ENCODE data around the gene CLSTN3.
"Not testable (repeated sequence)": the region's sequence is repeated elsewhere in the genome, so short reads cannot be mapped to it uniquely, and the experiment has no call there.

CLSTN3 gene

DNA sequence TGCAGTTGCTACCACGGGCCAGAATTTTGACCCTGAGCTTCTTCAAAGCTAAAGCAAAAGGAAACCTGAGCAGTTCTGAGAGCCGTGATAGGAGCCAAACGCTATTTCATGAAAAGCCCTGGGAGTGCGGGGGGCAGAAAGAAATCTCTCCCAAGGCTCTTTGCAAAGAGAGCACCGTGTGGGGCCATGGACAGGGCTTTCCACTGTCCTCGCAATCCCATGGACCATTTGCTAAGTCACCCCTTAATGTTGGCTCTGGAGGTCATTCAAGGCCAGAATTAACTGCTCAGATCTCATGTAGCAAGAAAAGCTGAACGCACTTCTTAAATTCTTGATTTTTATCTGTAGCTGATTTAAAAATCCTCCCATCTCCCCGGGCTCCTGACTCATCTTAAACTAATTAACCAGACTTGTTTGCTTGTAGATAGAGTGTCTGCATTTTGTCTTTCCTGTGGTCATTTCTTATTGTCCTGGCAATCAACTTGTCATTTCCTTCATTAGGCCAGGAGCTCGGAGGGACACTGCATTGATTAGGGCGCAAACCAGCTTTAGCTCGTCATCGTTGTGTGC, 24.8 kb downstream of the CLSTN3 start:
- FAIRE-seq = no peak

DNA sequence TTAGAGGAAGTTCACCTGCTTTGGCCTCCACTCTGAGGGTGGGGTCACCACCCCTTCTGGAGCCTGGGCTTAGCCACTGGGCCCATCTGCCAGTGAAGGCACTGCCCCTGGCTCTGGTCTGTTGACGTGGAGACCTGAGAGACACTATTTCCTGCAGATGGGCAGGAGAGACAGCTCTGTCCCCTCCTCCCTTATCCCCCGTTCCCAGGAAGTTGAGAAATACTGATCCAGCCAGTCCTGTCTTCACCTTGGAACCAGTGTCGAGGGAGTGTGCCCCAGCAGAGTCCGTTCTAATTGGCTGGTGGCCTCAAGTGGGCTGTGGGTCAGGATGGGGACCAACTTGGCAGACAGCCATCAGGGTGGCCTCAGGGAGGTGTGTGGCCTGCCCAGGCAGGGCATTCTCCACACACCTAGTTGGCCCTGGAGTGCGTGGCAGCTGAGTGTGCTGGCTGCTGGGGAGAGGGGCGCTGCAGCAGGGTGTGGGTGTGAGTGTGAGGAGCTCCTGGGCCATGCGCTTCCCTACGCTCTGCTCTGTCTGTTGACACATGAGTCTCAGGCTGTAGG, 25.4 kb downstream of the CLSTN3 start:
- FAIRE-seq = no peak

DNA sequence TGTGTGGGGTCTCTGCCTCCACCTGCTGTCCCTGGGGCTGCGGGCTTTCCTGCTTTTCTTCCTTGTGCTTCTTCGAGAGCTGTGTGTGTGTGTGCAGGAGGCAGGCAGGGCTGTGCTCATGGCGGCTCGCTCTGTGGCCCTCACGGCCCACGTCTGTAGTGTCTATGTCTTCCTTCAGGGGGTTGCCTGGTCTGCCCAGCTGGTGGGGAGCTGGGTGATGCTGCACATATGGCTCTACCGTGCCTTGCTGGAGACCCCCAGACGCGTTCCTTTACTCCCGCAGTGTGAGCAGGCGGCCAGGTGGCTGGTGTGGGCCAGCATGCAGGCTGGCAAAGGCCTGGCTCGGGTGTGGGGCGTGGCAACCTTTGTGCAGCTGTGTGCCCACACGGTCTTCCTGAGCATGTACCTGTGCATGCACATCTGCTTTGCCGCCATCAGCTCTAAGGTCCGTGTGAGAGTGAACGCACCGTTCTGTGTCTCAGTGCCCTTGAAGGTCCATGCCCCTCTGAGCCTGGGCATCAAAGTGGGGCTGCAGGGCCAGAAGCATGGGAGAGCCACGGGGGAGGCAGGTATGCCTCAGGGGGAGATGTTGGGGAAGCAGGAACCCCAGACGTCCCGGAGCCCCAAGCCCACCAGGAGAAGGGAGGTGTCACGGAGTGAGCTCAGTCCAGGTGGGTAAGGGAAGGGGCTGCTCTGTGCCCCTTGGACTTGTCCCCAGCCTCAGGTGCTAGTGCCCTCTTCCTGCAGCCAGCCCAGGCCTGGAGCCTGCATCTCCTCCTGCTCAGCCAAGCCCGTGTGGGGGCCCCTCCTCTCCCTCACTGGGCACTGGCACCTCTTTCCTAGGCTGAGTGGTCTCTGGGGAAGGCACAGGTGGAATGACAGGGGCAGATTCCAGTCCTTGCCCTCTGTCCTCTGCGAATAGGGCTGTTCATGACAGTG, 26.4 kb downstream of the CLSTN3 start:
- no peak for FAIRE-seq

DNA sequence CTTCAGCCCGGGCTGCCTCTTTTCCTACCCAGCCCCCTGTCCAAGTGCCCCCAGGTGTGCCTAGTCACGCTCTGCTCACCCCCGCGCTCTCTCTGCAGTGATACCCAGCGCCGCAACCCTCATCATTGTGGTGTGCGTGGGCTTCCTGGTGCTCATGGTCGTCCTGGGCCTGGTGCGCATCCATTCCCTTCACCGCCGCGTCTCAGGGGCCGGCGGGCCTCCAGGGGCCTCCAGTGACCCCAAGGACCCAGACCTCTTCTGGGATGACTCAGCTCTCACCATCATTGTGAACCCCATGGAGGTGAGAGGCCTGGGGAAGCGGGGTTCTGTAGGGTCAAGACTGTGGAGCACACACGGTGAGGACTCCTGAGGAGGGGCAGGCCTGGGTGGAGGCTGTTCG, 27.2 kb downstream of the CLSTN3 start:
- FAIRE-seq = no peak

DNA sequence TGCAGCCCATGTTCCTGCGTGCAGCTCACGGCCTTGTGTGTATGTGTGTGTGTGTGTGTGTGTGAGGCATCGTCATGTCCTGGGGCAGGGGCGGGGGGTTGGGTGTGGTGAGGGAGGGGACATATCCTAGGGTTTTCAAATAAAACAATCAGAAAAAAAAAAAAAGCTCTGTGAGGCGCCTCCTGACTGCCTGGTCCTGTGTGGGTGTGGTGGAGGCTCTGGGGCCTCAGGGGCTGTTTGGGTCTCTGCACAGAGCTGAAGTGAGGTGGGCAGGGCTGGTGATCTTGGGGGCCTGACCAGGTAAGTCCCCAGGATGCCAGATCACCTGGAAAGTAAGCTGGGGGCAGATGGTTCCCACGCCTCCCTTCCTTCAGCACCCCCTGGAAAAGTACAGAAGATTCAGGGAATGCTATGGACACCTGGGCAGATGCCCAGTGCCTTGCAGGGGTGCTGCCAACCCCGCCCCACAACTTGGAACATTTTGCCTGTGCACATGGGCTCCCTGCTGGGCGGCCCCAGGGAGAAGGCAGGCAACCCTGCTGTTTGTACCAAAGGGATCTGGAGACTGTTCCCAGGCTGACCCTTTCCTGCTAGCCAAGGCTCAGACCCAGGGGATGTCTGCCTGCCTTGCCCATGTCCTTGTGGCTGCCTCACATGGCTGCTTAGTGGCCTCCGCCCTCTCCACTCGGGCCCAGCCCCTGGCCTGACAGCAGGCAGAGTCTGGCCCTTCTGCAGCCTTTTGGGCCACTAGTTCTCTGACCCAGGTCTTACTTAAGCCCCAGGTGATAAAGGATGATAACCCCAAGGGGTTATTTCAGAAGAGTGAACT, 28.8 kb downstream of the CLSTN3 start:
- no peak for FAIRE-seq

DNA sequence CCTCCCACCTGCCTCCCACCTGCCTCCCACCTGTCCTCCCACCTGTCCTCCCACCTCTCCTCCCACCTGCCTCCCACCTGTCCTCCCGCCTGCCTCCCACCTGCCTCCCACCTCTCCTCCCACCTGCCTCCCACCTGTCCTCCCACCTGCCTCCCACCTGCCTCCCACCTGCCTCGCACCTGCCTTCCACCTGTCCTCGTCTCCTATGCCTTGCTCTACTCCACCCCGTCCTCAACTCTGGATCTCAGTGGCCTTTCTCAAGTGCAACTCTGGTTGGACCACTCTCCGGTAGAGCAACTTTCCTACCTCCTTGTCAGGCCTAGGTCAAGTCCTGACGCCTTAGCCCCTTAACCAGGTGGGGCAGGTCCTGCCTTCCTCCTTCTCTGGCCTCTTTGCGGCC, 30.0 kb downstream of the CLSTN3 start:
- FAIRE-seq = no peak

DNA sequence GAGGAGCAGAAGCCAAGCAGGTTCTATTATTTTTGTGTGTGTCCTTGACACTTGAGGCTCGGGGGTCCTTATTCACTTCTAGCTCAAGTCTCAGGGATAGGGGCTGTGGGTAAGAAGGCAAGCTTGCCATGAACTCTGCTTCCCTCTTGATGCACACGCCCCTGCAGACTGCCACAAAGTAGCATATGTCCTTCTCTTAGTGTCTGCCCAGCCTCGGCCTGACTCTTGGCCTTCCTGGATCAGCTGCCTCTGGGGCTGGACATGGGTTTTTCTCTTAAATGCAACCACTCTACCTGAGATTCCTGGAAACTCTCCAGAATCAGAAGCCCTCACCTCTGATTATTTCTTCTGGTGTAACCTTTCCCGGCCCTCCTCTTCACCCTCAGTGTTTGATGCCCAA, 31.2 kb downstream of the CLSTN3 start:
- FAIRE-seq = no peak

DNA sequence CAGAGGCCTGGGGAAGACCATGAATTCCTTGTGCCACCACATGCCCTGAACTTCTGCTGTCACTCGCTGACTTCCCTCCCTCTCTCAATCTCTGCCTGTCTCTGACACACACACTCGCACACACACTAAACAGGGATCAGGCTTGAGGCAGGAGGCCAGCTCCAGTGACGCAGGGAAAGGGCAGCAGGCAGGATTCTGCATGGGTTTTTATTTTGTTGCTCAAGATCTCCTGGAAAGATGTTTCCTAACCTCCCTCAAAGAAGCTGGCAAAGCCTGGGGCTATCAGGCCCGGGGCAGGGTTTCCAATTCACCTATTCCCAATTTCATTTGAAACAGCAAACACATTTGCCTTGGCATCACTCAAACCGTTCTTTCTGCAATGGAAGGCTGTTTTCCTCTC, 31.6 kb downstream of the CLSTN3 start:
- no peak for FAIRE-seq

DNA sequence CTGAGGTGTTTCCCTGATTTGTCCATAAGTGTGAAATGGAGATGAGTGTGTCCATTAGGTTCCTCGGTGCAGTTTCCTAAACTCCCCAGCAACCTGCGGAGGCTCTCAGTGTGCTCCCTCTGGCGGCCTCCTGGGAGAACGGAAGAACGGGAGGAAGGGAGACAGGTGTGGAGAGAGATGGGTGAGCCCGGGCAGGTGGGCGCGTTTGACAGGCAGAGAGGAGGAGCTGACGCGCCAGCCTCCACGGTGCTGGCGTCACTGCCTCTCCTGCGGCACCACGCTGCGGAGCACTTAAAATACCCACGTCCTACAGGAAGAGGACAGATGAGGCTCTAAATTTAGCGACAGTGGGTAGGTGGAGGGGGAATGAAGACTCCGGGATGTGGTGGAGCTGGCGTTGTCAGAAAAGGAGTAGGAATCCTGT, 32.5 kb downstream of the CLSTN3 start:
- no peak for FAIRE-seq

DNA sequence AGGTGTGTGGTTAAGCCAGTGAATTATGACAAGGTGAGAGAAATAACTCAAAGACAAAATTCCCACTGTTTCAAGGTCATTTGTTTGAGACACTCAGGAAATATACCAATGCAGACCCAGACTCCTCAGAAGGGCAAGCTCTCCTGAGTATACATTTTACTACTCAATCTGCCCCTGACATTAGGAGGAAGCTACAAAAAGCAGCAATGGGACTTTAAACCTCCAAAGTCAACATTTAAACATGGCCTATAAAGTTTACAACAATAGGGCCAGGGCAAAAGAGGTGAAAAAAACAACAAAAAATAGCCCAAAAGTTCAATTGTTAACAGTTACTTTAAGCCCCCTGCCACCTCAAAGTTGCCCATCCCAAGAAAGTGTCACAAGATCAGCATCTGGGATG, 39.8 kb downstream of the CLSTN3 start:
- FAIRE-seq = no peak

DNA sequence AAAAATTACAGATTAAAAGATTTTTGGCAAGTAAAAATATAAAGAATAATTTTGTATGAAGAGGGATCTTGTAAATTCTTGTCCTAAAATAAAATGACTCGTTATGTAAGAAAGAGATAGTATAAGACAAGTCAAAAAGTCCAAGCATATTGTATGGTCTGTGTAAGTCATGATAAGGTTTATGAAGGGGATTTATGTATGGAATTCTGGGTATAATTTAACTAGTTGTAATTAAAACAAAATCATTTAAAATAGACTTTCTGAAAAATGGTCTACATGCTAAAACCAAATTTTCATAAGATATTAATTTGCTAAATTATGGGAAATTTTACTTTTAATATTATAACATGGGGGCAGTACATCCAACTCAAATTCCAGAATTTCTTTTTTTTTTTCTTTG, 41.7 kb downstream of the CLSTN3 start:
- peak; percentile 89 for FAIRE-seq

DNA sequence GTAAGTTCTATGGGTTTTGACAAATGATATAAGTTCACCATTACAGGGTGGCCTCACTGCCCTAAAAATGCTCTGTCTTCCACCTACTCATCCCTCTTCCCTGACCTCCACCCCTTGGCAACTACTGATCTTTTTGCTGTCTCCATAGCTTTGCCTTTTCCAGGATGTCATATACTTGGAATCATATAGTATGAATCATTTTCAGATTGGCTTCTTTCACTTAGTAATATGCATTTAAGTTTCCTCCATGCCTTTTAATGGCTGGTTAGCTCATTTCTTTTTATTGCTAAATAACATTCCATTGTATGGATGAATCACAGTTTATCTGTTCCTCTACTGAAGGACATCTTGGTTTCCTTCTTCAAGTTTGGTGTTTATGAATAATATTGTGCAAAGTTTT, 45.3 kb downstream of the CLSTN3 start:
- FAIRE-seq = no peak

DNA sequence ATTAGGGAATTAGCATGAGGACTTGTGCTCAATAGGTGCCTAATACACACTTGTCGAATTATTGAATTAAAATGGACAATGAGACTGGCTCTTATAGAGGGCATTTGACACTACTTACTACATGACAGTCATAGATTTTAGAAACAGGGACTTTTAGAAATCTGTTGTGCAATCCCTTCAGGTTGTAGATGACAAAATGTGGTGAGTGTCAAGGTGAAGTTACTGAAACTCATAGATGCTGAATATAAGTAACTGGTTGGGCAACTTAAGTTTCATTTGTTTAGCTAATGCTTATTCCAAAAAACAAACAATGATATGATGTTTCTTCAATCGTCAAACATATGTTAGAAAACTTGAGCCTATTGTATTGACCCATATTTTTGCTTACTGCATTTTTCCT, 46.4 kb downstream of the CLSTN3 start:
- FAIRE-seq = no peak

DNA sequence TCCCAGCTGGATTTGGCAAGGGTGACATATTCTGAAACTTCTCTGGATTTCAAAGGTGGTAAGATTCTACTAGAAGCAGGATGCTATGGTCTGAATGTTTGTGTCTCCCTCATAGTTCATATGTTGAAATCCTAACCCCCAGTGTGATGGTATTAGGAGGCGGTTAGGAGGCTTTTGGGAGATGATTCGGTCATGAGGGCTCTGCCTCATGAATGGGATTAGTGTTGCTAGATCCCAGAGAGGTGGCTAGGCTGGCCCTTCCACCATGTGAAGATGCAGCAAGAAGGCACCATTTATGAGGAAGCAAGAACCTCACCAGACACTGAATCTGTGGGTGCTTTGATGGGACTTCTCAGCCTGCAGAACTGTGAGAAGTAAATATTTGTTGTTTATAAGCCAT, 48.3 kb downstream of the CLSTN3 start:
- no peak for FAIRE-seq

DNA sequence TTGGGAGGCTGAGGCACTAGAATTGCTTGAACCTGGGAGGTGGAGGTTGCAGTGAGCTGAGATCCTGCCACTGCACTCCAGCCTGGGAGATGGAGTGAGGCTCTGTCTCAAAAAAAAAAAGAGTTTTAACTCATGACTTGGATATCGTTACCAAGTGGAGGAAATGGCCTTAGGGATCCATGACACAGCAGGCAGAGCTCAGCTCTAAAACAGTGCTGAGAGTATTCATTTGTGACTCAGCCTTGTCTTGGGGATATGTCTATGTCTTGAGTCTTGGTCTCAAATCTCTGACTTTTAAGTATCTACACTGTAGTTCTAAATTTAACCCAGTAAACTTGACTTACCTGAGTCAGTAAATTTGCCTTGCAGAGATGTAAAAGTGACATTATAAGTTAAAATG, 50.5 kb downstream of the CLSTN3 start:
- no peak for FAIRE-seq

DNA sequence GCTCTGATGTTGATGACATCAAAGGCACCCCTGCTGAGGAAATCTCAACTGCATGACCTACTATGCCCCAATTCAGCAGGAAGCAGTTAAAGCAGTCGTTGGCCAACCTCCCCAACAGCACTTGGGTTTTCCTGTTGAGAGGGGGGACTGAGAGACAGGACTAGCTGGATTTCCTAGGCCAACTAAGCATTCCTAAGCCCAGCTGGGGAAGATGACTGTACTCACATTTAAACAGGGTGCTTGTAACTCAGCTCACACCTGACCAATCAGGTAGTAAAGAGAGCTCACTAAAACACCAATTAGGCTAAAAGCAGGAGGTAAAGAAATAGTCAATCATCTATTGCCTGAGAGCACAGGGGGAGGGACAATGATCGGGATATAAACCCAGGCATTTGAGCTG, 55.9 kb downstream of the CLSTN3 start:
- FAIRE-seq = not testable (repeated sequence)

DNA sequence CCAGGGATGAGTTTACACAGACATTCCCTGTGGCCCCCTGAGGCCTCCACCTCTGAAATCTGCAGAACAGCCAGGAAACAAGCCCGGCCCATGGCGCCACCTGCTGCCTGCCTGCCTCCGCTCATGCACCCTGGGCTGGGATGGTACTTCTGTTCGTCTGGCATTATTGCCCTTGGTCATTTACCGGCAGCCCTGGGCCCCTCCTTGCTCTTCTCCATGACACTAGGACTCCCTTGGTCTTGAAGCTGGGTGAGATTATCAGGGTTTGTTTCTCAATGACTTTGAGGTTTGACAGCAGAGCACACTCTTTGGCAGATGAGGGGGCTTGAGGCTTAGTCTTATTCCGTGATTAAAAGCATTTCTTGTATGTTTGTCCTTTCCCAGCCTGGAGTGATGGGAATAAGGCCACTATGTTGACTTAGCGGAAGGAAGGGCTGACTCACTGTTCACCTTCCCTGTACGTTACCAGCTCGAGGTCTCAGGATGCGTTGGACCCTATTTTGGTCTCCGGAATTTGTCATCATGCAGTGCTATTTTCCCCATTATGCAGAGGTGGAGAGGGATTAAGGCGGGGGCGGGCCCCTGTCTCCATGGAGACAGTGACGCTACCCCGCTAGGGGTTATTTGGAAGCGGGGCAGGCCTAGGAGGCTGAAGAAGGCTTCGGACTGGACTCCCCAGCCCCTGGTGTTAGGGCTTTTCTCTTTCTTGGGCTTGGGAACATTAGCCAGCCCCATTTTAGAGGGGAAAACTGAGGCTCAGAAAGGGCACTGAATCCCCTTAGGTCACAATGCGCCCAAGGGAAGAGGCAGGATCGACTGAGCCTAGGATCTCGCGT, 58.6 kb downstream of the CLSTN3 start:
- FAIRE-seq = no peak

DNA sequence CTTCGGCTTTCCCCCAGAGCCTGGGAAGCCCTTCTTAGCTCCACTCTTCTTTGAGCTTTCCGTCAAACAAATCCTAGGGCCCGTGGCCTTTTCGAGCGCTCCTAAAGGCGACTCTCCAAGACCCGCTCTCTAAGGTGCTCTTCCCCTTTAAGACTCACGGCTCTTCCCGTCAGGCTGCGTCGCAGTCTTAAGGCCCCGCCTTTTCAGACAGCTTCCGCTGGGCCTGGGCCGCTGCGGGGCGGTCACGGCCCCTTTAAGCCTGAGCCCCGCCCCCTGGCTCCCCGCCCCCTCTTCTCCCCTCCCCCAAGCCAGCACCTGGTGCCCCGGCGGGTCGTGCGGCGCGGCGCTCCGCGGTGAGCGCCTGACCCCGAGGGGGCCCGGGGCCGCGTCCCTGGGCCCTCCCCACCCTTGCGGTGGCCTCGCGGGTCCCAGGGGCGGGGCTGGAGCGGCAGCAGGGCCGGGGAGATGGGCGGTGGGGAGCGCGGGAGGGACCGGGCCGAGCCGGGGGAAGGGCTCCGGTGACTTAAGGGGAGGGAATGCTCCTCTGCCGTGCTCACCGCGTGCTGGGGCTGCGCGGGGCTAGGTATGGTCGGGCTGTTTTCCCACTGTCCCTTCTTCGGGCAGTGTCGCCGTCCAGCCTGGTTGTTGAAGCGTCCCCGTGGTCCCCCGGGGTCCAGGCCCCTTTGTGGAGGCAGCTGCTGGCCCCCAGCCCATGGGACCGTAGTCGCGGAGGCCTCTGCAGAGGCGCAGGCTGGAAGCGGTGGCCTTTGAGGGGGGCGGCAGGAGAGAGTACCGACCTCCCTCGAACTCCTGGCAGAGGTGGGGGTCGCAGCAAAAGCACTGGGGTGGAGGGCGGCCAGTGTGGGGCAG, 59.5 kb downstream of the CLSTN3 start, which contains the start of gene PEX5:
Gene PEX5, plus strand, starts transcription at position 289 of the 870 bp plus-strand sequence. CDS start 692 bp downstream, outside the sequence.
- FAIRE-seq = no peak

DNA sequence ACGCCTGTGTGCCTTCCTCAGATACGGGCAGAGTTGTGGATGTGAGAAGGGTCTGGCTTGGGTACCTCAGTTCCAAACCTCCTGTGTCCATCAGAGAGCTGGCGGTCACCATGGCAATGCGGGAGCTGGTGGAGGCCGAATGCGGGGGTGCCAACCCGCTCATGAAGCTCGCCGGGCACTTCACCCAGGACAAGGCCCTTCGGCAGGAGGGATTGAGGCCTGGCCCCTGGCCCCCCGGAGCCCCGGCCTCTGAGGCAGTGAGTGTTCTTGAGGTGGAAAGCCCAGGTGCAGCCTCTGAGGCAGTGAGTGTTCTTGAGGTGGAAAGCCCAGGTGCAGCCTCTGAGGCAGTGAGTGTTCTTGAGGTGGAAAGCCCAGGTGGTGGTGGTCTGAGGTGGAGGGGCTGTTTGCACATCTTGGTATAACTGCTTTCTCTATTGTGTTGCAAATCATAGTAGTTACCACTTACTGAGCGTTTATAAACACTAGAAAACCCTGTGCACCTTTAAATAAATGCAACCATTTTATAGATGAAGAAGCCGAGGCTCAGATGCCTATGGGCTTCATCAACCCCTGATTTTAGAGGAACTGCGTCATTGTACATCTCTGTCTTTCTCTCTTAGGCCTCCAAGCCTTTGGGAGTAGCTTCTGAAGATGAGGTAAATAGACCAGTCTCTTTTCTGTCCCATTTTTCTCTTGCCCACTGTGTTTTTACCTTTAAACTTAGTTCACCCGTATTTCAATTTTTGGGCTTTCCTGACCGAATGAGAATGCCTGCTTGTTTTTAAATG, 60.3 kb downstream of the CLSTN3 start:
- FAIRE-seq = no peak

DNA sequence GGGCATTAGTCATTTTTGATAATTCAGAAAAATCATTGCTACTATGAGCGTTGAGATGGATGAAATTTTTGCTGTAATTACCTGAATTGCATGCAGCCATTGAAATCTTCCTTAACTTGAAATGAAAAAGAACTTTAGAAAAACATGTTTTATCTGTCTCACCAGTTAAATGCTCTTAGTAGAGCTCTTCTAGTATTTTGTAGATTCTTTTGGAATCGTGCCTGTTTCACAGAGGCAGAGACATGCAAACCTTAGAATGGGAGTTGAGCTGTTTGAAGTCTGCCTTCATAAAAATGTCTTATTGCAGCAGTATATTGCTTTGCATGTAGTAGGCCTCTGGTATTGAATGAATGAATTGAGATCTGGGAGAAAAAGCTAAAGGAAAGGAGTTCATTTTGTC, 63.5 kb downstream of the CLSTN3 start:
- FAIRE-seq = no peak

Measured in A204.1 (cell line).